Stimulated activated memory B cell treated with anti-CD40 and anti-IgM and Interleukin-4, amounts not matched to agents 10 μg/mL and 1 μg/mL and 100 μg/mL, for 72 hours (primary cell): ENCODE data around the gene VSTM4.

Experiments
- ATAC-seq: fragments of 150-1000 bp; cut with Tn5 transposase; 2 replicates; pipeline ENCODE4 v1.10.0; 2021
- H3K27ac Mint-ChIP-seq: one replicate; pipeline ENCODE4 v1.8.0; 2022; ENCODE audit warnings: mild to moderate bottlenecking, mixed read lengths
- H3K27me3 Mint-ChIP-seq: one replicate; pipeline ENCODE4 v1.8.0; 2022; ENCODE audit warnings: mixed read lengths
- H3K36me3 Mint-ChIP-seq: one replicate; pipeline ENCODE4 v1.8.0; 2022; ENCODE audit warnings: mixed read lengths
- H3K4me1 Mint-ChIP-seq: one replicate; pipeline ENCODE4 v1.8.0; 2022; ENCODE audit warnings: mixed read lengths
- H3K4me3 Mint-ChIP-seq: one replicate; pipeline ENCODE4 v1.8.0; 2022; ENCODE audit warnings: mild to moderate bottlenecking, moderate library complexity, mixed read lengths
- H3K9me3 Mint-ChIP-seq: one replicate; pipeline ENCODE4 v1.8.0; 2022; ENCODE audit warnings: mixed read lengths

VSTM4 gene

GRCh38 chr10:49114718-49115014 is 656 bp downstream of the VSTM4 start:
- Mint-ChIP-seq H3K9me3 (no peaks in the 10 kb centered on the region), H3K27me3 (peaks cover 34% of the 10 kb centered on the region), H3K36me3 (no peaks in the 10 kb centered on the region), H3K4me3 (peak overlapping the region; percentile 46), H3K27ac (no peak overlapping the region), H3K4me1 (no peaks in the 10 kb centered on the region)
- no peak for ATAC-seq

GRCh38 chr10:49113741-49114141 is 1.6 kb downstream of the VSTM4 start:
- H3K4me3 Mint-ChIP-seq: no peak overlapping the region
- H3K36me3 Mint-ChIP-seq: no peaks in the 10 kb centered on the region
- H3K27me3 Mint-ChIP-seq: peaks cover 36% of the 10 kb centered on the region
- no peaks in the 10 kb centered on the region for H3K9me3 Mint-ChIP-seq
- ATAC-seq: no peak
- no peak overlapping the region for H3K27ac Mint-ChIP-seq
- H3K4me1 Mint-ChIP-seq: no peaks in the 10 kb centered on the region

DNA sequence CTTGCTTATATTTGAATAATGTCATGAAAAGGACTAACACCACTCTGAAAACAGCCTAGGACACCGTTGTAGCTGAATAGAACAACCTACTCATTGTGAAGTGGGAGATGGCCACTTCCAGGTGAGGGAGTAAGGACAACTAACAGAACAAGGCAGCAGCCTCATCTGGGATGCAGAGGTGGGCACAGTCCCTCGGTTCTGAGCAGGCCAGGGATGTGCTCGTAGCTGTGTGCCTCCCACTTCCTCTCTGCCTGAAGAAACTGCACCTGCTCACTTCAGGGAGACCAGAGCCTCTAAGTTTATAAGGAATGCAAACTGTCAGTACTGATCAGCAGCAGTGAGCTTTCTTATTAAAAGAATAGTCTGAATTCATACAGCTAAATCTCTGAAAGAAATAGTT is 2.5 kb downstream of the VSTM4 start:
- Mint-ChIP-seq H3K9me3 (no peaks in the 10 kb centered on the region), H3K4me1 (no peaks in the 10 kb centered on the region), H3K27me3 (peaks cover 36% of the 10 kb centered on the region), H3K4me3 (no peak overlapping the region), H3K27ac (no peak overlapping the region), H3K36me3 (no peaks in the 10 kb centered on the region)
- ATAC-seq: no peak

- Mint-ChIP-seq H3K9me3 (no peaks in the 10 kb centered on the region), H3K27me3 (peaks cover 36% of the 10 kb centered on the region), H3K36me3 (no peaks in the 10 kb centered on the region), H3K4me3 (no peak overlapping the region), H3K27ac (no peak overlapping the region), H3K4me1 (no peaks in the 10 kb centered on the region)
- no peak for ATAC-seq
Observed at GRCh38 chr10:49112098-49112497, 3.2 kb downstream of the VSTM4 start.

DNA sequence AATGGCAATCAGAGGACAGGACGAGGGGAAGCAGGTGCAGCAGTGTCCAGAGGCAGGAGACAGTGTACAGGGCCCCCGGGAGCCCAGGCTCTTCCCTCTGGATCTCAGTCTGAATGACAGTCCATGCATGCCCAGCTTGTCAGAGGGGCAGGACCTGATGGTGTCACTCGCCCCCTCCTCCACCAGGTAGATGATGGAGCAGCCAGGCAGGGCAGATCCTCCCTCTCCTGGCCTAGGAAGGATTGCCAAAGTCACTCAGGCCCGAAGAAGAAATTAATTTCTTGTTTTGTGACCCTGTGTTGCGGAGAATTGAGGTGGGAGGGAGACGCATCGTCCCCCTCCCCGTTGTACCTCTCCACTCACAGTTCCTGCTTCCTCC is 4.0 kb downstream of the VSTM4 start:
- Mint-ChIP-seq H3K27me3 (peaks cover 32% of the 10 kb centered on the region), H3K36me3 (no peaks in the 10 kb centered on the region), H3K9me3 (no peaks in the 10 kb centered on the region), H3K4me3 (no peak overlapping the region), H3K27ac (no peak overlapping the region), H3K4me1 (no peaks in the 10 kb centered on the region)
- ATAC-seq: no peak

GRCh38 chr10:49110684-49111319 is 4.5 kb downstream of the VSTM4 start:
- H3K27ac Mint-ChIP-seq: no peak overlapping the region
- H3K27me3 Mint-ChIP-seq: peaks cover 27% of the 10 kb centered on the region
- no peak overlapping the region for H3K4me3 Mint-ChIP-seq
- no peaks in the 10 kb centered on the region for H3K4me1 Mint-ChIP-seq
- no peaks in the 10 kb centered on the region for H3K9me3 Mint-ChIP-seq
- ATAC-seq: no peak
- H3K36me3 Mint-ChIP-seq: no peaks in the 10 kb centered on the region

GRCh38 chr10:49109669-49110340 is 5.5 kb downstream of the VSTM4 start:
- Mint-ChIP-seq H3K27ac (no peak overlapping the region), H3K4me1 (peaks cover 6% of the 10 kb centered on the region), H3K4me3 (no peak overlapping the region), H3K27me3 (peaks cover 32% of the 10 kb centered on the region), H3K9me3 (peaks cover 2% of the 10 kb centered on the region), H3K36me3 (no peaks in the 10 kb centered on the region)
- no peak for ATAC-seq

DNA sequence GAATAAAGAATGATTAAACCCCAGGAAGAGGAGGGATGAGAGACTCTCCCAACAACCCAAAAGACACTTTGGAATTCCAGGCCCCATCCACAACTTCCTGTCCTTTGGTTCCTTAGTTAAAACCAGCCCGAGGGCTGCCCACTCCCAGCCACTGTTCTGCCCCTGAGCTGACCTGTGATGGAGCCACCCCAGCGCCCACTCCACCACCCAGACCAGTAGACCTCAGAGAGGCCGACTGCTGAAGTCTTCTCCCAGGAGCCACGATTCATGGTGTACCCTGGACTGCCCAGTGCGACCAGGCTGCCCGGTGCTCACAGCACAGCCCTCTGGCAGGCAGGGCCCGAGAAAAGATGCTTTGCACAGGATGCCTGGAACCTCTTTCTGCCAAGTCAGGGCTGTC is 6.7 kb downstream of the VSTM4 start:
- H3K9me3 Mint-ChIP-seq: peaks cover 6% of the 10 kb centered on the region
- ATAC-seq: no peak
- no peaks in the 10 kb centered on the region for H3K36me3 Mint-ChIP-seq
- H3K4me1 Mint-ChIP-seq: peaks cover 11% of the 10 kb centered on the region
- H3K27me3 Mint-ChIP-seq: peaks cover 32% of the 10 kb centered on the region
- H3K27ac Mint-ChIP-seq: no peak overlapping the region
- no peak overlapping the region for H3K4me3 Mint-ChIP-seq

GRCh38 chr10:49107887-49108267 is 7.4 kb downstream of the VSTM4 start:
- Mint-ChIP-seq H3K9me3 (peaks cover 6% of the 10 kb centered on the region), H3K27me3 (peaks cover 33% of the 10 kb centered on the region), H3K36me3 (no peaks in the 10 kb centered on the region), H3K4me3 (no peak overlapping the region), H3K27ac (no peak overlapping the region), H3K4me1 (peaks cover 11% of the 10 kb centered on the region)
- ATAC-seq: no peak

DNA sequence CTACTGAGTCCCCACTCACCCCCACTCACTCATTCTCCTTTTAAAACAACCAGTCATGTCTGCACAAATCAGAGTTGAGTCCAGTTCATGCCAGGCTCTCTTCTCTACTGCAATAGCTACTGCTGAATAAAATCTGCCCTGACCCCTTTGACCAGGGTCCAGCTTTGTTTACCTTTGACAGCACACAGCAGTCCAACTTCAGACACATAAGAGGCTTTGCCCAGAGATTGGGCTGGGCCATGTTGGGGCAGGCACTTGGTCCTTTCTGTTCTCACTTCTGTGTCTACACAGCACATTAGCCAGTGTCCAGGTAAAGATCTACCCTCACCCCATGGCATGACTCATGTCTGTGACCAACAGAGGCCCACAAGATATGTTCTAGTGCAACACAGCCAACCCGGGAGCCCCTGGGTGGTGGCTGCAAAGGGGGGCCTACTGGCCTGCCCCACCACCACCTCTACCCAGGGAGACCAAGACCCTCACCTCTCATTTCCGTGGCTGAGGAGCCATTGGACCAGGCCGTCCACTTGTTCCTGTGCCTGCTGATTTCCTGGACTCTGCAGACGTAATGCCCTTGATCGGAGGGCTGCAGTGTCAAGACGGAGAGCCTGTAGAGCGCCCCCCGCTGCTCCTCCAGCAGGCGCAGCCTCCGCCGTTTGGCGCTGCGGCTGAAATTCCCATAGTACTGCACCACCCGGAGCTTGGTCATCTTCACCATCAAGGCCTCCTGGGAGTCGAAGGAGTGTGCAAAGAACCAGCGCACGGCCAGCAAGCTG is 8.0 kb downstream of the VSTM4 start:
- Mint-ChIP-seq H3K4me3 (no peak overlapping the region), H3K36me3 (no peaks in the 10 kb centered on the region), H3K27ac (no peak overlapping the region), H3K9me3 (peaks cover 6% of the 10 kb centered on the region), H3K27me3 (peaks cover 33% of the 10 kb centered on the region), H3K4me1 (peaks cover 11% of the 10 kb centered on the region)
- ATAC-seq: no peak

DNA sequence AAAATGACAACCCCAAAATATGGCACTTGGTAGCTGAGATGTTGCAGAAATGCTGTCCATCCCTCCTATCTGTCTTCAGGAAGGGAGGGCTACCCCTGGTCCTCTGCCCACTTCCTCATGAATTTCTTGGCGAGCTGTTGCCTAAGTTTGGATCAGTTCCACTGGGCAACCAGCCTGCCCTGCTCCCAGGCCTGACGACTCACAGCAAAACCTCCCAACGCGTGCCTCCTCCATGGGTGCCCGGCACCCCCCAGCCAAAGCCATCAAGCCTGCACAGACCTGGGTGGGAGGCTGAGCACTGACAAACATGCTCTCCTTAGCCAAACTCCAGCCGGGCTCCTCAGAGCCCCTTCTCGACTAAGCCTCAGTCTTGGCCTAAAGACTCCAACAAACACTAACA is 8.9 kb downstream of the VSTM4 start:
- ATAC-seq: no peak
- Mint-ChIP-seq H3K27me3 (peaks cover 33% of the 10 kb centered on the region), H3K4me3 (no peak overlapping the region), H3K4me1 (peaks cover 11% of the 10 kb centered on the region), H3K27ac (no peak overlapping the region), H3K9me3 (peaks cover 6% of the 10 kb centered on the region), H3K36me3 (no peaks in the 10 kb centered on the region)

DNA sequence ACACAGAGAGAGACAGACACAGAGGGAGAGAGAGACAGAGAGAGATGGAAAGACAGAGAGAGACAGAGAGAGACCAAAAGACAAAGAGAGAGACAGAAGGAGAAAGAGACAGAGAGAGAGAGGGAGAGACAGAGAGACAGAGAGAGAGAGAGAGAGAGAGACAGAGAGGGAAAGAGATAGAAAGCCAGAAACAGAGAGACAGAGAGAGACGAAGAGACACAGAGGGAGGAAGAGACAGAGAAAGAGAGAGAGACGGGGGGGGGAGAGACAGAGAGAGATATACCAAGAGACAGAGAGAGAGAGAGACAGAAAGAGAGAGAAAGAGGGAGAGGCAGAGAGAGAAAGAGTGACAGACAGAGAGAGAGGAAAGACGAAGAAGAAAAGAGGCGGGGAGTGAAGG is 10.2 kb downstream of the VSTM4 start:
- no peak for ATAC-seq
- Mint-ChIP-seq H3K36me3 (no peaks in the 10 kb centered on the region), H3K9me3 (peaks cover 6% of the 10 kb centered on the region), H3K4me1 (peaks cover 11% of the 10 kb centered on the region), H3K27ac (no peak overlapping the region), H3K27me3 (peaks cover 31% of the 10 kb centered on the region), H3K4me3 (no peak overlapping the region)

- Mint-ChIP-seq H3K4me3 (no peak overlapping the region), H3K27ac (no peak overlapping the region), H3K36me3 (no peaks in the 10 kb centered on the region), H3K9me3 (peaks cover 6% of the 10 kb centered on the region), H3K27me3 (peaks cover 32% of the 10 kb centered on the region), H3K4me1 (peaks cover 11% of the 10 kb centered on the region)
- ATAC-seq: no peak
Observed at GRCh38 chr10:49104323-49104722, 11.0 kb downstream of the VSTM4 start.

DNA sequence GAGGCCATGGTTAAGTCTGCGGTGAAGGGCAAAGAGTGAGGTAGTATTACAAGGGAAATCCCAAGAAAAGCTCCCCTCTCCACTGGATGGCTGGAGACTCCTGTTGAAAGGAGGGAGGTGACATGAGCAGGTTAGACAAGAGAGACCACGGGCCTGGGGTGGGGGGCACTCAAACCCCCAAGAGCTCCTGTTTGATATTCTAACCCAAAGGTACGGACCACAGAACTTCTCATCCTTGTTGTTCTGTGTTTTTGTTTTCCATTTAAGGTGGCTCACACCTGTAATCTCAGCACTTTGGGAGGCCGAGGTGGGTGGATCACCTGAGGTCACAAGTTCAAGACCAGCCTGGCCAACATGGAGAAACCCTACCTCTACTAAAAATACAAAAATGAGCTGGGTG is 11.6 kb downstream of the VSTM4 start:
- peaks cover 34% of the 10 kb centered on the region for H3K27me3 Mint-ChIP-seq
- no peak overlapping the region for H3K27ac Mint-ChIP-seq
- peaks cover 6% of the 10 kb centered on the region for H3K9me3 Mint-ChIP-seq
- H3K36me3 Mint-ChIP-seq: no peaks in the 10 kb centered on the region
- ATAC-seq: no peak
- no peak overlapping the region for H3K4me3 Mint-ChIP-seq
- H3K4me1 Mint-ChIP-seq: peaks cover 11% of the 10 kb centered on the region

DNA sequence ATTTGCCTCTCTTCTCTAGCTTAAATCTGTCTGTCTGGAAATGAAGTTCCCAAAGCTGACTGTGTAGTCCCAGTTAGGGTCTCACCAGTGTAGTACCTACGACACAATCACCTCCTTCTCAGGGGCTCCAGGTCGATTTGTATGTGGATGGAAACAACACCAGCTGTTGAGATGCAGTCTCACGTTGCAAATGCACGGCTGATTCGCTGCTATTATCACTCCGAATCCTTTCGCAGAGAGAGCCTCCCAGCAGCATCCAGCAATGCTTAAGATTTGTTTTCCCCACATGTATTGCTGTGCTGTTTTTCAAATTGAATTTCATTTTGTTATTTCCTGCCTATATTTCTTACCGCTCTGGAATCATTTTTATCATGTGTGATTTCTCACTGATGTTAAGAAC is 16.3 kb downstream of the VSTM4 start:
- H3K36me3 Mint-ChIP-seq: no peaks in the 10 kb centered on the region
- peaks cover 18% of the 10 kb centered on the region for H3K27me3 Mint-ChIP-seq
- no peaks in the 10 kb centered on the region for H3K9me3 Mint-ChIP-seq
- H3K4me1 Mint-ChIP-seq: no peaks in the 10 kb centered on the region
- ATAC-seq: no peak
- H3K27ac Mint-ChIP-seq: no peak overlapping the region
- no peak overlapping the region for H3K4me3 Mint-ChIP-seq

GRCh38 chr10:49096890-49097445 is 18.4 kb downstream of the VSTM4 start:
- H3K27ac Mint-ChIP-seq: no peak overlapping the region
- peaks cover 19% of the 10 kb centered on the region for H3K27me3 Mint-ChIP-seq
- ATAC-seq: no peak
- no peaks in the 10 kb centered on the region for H3K36me3 Mint-ChIP-seq
- no peak overlapping the region for H3K4me3 Mint-ChIP-seq
- no peaks in the 10 kb centered on the region for H3K9me3 Mint-ChIP-seq
- H3K4me1 Mint-ChIP-seq: no peaks in the 10 kb centered on the region
